HG03521 (cell line): ENCODE measurements around the gene MNAT1.
"Not testable (repeated sequence)": the region's sequence is repeated elsewhere in the genome, so short reads cannot be mapped to it uniquely, and the experiment has no call there.

Experiments
- ATAC-seq: cut with Tn5 transposase; IDR thresholded peaks from one replicate; pipeline ENCODE4 v1.9.1; 2021; ENCODE audit warnings: mild to moderate bottlenecking, moderate library complexity; ENCODE audit not compliant: unreplicated experiment

The MNAT1 gene

GRCh38 chr14:60800409-60800808 is 65.8 kb downstream of the MNAT1 start:
- ATAC-seq: no peak

- no peak for ATAC-seq
Measured at GRCh38 chr14:60803871-60804270, 69.3 kb downstream of the MNAT1 start.

GRCh38 chr14:60805841-60806430 is 71.4 kb downstream of the MNAT1 start:
- ATAC-seq: no peak

GRCh38 chr14:60807247-60807646 is 72.7 kb downstream of the MNAT1 start:
- ATAC-seq: no peak

GRCh38 chr14:60807971-60808370 is 73.4 kb downstream of the MNAT1 start:
- no peak for ATAC-seq

GRCh38 chr14:60812987-60813386 is 78.4 kb downstream of the MNAT1 start:
- no peak for ATAC-seq

GRCh38 chr14:60815371-60815770 is 80.8 kb downstream of the MNAT1 start:
- peak; percentile 87 for ATAC-seq

GRCh38 chr14:60817113-60817512 is 82.6 kb downstream of the MNAT1 start:
- no peak for ATAC-seq

GRCh38 chr14:60819575-60819974 is 85.0 kb downstream of the MNAT1 start:
- no peak for ATAC-seq

GRCh38 chr14:60838601-60839000 is 104.0 kb downstream of the MNAT1 start:
- no peak for ATAC-seq

- no peak for ATAC-seq
Measured at GRCh38 chr14:60839057-60839456, 104.5 kb downstream of the MNAT1 start.

- no peak for ATAC-seq
Measured at GRCh38 chr14:60839657-60840056, 105.1 kb downstream of the MNAT1 start.

GRCh38 chr14:60840313-60840712 is 105.8 kb downstream of the MNAT1 start:
- ATAC-seq: no peak

- peak; percentile 97 for ATAC-seq
Measured at GRCh38 chr14:60845523-60845922, 111.0 kb downstream of the MNAT1 start.

GRCh38 chr14:60848066-60848465 is 113.5 kb downstream of the MNAT1 start:
- ATAC-seq: no peak

- ATAC-seq: not testable (repeated sequence)
Measured at GRCh38 chr14:60851692-60852091, 117.1 kb downstream of the MNAT1 start.

GRCh38 chr14:60856111-60856510 is 121.5 kb downstream of the MNAT1 start:
- ATAC-seq: no peak

- no peak for ATAC-seq
Measured at GRCh38 chr14:60859525-60859924, 125.0 kb downstream of the MNAT1 start.

- no peak for ATAC-seq
Measured at GRCh38 chr14:60861545-60862140, 127.1 kb downstream of the MNAT1 start.

GRCh38 chr14:60862283-60862682 is 127.7 kb downstream of the MNAT1 start:
- no peak for ATAC-seq

- ATAC-seq: no peak
Measured at GRCh38 chr14:60863249-60863648, 128.7 kb downstream of the MNAT1 start.

- no peak for ATAC-seq
Measured at GRCh38 chr14:60865378-60866127, 131.0 kb downstream of the MNAT1 start.
